NCI-H1105 treated with DMSO at 0.1 percent for 48 hours (cell line): ENCODE results near the gene RALGAPA2.

ENCODE experiments used
- DNase-seq: peaks from one replicate; lab custom pipeline; 2025; lab: John Stamatoyannopoulos, UW

The RALGAPA2 gene

GRCh38 chr20:20432618-20433286, 279.7 kb downstream of the RALGAPA2 start:
- no peak for DNase-seq

- no peak for DNase-seq
Observed at GRCh38 chr20:20430066-20430465, 282.4 kb downstream of the RALGAPA2 start.

GRCh38 chr20:20428067-20428466, 284.4 kb downstream of the RALGAPA2 start:
- no peak for DNase-seq

DNA sequence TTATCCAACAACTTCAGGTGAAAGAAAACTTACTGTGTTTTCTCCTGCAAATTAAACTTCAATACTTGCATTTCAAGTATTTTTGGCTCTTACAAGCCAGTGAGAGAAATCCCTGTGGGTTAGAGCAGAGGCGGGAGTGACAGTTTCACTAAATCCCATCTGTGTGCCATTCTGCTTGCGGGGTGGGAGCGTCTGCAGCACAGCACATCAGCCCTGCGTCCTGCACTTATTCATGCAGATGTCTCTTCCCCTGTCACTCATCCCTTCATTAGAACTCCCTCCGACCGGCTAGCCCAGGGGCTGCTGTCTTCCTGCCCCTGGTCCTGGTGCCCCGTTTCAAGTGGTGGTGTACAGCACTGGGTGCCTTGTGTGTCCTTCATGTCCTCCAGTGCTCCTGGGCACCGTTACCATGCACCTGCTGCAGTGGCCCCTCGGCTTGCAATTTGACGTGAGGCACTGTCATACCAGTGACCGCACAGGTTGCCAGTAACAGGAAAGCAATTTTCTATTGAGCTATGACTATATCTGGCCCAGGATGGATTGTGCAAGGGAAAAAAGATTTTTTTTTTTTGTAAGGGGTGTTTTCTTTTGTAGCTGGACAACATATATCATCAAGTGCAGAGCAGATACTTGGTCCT, 285.1 kb downstream of the RALGAPA2 start:
- no peak for DNase-seq

DNA sequence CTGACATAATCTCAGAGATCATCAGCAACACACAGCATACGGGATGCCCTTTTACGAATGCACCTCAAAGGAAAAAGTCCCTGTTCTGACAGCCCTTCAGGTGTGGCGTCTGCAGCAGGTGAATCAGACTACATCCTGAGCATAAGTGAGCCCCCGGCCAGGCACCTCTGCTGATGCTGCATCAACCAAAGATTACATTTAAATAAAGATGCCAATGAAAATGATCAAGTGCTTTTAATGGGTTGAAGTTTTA, 285.9 kb downstream of the RALGAPA2 start:
- no peak for DNase-seq

DNA sequence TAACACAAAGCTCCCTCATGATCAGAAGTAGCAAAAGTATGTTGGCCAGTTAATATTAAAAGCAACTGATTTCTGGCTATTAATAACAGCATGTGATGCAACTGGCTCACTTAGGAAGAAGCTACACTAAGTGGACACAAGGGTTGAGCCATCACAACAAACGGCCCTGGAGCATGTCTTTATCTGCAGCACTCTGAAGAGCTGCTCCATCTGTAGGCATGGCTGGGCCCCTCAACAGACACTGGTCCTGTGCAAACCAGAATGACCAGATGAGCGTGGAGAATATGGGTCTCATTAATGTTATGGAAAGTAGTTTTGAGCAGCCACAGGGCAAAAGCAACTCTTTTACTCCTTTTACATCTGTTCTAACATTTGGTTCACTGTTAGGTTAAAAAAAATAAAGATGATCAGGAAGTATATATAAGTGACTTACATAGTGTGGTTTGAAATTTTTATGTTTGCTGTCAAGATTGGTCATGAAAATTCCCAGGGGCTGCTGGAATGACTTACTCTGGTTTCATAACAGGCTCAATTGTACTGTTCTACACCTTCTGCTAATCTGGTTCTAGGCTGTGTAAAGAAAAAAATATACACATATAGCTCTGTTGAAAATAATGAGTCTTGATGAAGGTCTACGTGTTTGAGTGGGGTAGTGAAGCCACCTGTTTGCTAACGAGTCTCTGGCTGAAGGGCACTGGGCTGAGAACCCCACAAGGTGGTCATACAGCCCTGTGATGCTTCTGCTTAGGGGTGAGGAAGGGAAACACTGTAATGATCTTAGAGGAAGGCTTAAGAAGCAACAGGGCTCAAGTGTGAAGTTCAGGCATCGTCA, 286.4 kb downstream of the RALGAPA2 start:
- no peak for DNase-seq

DNA sequence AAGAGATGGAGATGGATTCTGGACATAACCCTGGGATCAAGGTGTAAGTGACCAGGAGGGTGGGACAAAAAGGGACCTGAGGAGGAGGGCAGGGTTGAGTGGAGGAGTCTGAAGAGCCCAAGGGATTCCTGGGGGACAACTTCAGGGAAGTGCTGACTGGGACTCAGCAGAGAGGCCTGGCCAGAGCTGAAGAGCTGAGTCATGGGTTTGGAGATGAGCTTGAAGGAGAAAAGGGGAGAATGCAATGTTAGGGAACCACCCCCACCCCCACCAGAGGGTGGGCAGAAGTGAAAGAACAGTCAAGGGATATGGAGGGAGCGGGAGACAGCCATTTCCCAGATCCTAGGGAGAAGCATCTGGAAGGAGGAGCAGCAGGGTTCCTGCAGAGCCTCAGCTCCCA, 289.3 kb downstream of the RALGAPA2 start:
- DNase-seq: no peak

DNA sequence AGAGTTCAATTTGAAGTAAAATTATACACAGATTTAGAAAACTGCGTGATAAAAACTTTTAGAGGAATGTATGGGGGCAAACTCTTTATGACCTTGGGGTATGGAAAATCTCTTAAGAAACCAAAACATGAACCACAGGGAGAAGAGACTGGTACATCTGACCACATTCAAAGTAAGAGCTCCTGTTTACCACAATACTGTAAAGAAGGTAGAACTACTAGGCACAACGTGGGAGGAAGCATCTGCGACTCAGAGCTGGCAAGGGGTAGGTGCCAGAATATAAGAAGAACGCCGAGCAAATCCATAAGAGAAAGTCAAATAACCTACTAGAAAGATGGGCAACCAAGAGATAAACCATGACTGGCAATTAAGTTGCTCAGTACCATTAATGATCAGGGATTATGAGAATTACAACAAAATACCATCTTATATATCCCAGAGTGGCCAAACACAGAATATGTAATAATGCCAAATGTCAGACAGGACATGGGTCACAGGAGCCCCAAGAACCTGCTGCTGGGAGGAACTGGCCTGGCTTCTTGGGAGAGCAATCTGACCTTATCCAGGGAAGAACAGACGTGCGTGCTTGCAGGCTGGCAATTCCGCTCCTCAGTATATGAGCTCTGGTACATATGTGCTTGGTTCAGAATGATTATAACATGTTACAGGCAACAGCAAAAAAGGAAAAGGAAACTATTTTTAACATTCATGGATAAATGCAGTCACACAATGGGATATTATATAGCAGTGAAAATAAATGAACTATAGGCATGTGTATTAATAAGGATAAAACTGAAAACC, 294.4 kb downstream of the RALGAPA2 start:
- no peak for DNase-seq

- no peak for DNase-seq
Observed at GRCh38 chr20:20415321-20415720, 297.1 kb downstream of the RALGAPA2 start.

DNA sequence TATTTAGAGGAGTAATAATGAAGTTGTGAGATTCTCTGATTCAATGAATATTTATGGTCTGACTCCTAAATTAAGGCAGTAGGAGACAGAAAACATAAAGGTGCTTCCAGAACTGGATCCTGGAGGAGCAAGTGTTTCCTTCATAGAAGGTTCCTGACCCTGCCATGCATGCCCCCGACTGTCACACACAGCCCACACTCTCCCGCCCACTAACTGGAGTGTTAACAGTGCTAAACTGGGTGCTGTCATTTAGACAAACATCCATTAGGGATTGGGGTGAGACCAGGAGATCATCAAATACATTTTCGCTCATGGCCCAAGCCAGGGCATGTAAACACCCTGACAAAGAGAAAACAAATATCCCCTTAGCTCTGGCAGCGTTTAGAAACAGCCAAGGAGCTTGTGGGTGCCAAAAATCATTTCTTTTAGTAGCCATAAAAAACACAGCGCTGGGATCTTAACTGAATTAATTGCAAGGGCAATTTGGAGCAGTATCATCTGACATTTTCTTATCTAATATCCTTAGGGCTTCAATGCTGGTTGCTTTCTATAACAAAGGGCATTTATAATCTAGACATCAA, 297.7 kb downstream of the RALGAPA2 start:
- peak; percentile 73 for DNase-seq

GRCh38 chr20:20413810-20414281, 298.6 kb downstream of the RALGAPA2 start:
- DNase-seq: no peak

DNA sequence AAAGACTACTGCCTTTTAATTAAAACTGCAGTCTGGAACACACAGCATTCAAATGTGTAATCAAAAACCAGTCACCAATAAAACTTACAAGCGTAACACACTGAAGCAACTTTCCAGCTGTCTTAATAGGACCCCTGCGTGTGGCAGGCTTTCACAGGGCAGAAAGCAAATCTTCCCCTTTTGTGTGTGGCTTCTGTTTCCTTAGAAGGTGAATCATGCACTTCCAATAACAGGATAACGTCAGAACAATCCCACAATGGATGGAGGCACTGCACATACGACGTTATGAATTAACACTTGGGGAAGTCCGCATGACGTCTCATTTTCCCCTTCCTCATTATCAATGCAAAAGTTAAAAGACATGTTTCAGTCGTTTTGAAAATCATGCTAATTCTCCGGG, 299.7 kb downstream of the RALGAPA2 start:
- DNase-seq: no peak

DNA sequence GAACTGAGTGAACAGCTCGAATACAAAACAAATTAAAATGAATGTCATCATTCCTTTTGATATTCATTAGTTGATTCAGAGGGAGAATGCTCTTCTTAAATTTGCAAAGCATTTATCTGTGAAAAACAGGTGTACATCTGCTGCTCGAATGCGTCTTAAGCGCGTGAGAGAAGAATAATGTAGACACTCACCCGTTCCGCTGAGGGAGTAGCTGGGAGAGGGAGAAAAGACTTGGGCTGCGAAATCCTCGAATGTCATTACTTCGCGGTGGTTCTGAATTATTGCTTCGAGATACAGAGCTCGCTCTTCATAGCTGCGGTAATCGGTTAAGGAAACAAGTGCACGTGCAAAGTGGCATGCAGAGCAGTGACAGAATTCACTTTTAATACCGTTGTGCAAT, 300.6 kb downstream of the RALGAPA2 start:
- DNase-seq: no peak

- no peak for DNase-seq
Observed at GRCh38 chr20:20411402-20411801, 301.0 kb downstream of the RALGAPA2 start.

GRCh38 chr20:20410678-20411077, 301.8 kb downstream of the RALGAPA2 start:
- peak; percentile 79 for DNase-seq

GRCh38 chr20:20409331-20409730, 303.1 kb downstream of the RALGAPA2 start:
- no peak for DNase-seq

GRCh38 chr20:20407891-20408805, 304.3 kb downstream of the RALGAPA2 start:
- DNase-seq: peak; percentile 70

DNA sequence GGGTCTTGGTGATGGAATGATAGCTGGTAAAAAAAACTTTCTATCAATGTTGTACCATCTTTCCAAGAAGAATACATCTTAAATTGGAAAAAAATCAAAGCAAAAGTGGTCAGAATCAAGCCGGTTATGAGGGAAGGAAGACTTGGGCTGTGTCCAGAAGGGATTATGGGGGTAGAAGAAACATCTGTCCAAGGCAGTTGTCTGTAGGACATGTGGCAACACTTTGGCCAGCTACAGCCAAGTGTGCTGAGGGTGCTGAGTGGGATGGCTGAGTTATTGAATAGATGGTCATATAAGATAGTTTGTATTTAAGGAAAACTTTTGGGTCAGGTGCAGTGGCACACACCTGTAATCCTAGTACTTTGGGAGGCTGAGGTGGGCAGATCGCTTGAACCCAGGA, 306.1 kb downstream of the RALGAPA2 start:
- DNase-seq: no peak

GRCh38 chr20:20405623-20406022, 306.8 kb downstream of the RALGAPA2 start:
- no peak for DNase-seq

- DNase-seq: no peak
Observed at GRCh38 chr20:20404633-20405032, 307.8 kb downstream of the RALGAPA2 start.

DNA sequence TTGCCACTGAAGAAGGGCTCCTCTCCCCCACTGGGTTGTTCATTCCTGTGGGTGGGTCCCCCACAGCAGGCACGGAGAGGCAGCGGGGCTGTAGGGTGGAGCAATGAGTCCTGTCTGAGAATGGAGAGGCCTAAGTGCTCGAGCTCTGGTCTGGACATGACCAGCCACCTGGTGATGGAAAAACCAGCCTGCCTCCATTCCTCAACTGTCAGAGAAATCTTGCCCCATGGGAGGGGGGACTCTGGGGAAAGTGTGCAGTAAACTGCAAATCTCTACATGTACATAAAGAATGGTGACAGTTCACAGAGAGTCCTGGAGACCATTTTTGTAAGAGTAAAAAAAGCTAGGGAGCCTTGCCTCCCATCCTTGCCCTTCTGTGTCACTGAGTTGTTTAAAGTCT, 310.5 kb downstream of the RALGAPA2 start:
- DNase-seq: no peak
